ENCODE results near the gene PIGP. TPM values are rescaled to one million over a fixed set of nuclear protein-coding genes. Genes with fewer than 3 reads are reported as not detected.
"Not testable (repeated sequence)": the region's sequence is repeated elsewhere in the genome, so short reads cannot be mapped to it uniquely, and the experiment has no call there.

PIGP gene
- total RNA-seq, 2 experiments from 2014 or later, result 17.2 TPM

GRCh38 chr21:37047079-37047478 lies 25.8 kb downstream of the PIGP start:
- H3K9me3 Mint-ChIP-seq, result no peaks in the 10 kb centered on the region
- H3K27ac Mint-ChIP-seq, result no peak overlapping the region
- no peaks in the 10 kb centered on the region for H3K36me3 Mint-ChIP-seq (ENCODE audit: low read depth)
- H3K4me1 Mint-ChIP-seq, result peaks cover 13% of the 10 kb centered on the region
- POLR2A ChIA-PET, result no interaction called here
- no peak for DNase-seq
- peaks cover 11% of the 10 kb centered on the region for H3K27me3 Mint-ChIP-seq
- no peak overlapping the region for H3K4me3 Mint-ChIP-seq
- CTCF ChIA-PET, result no interaction called here

- peaks cover 8% of the 10 kb centered on the region for H3K27me3 Mint-ChIP-seq
- H3K36me3 Mint-ChIP-seq (ENCODE audit: low read depth), result no peaks in the 10 kb centered on the region
- H3K27ac Mint-ChIP-seq, result no peak overlapping the region
- peaks cover 13% of the 10 kb centered on the region for H3K4me1 Mint-ChIP-seq
- CTCF ChIA-PET, result no interaction called here
- POLR2A ChIA-PET, result no interaction called here
- no peaks in the 10 kb centered on the region for H3K9me3 Mint-ChIP-seq
- DNase-seq, result no peak
- H3K4me3 Mint-ChIP-seq, result no peak overlapping the region
Measured at GRCh38 chr21:37045556-37045955, 27.3 kb downstream of the PIGP start.

- no peak overlapping the region for H3K4me3 Mint-ChIP-seq
- peaks cover 13% of the 10 kb centered on the region for H3K4me1 Mint-ChIP-seq
- CTCF ChIA-PET, result no interaction called here
- H3K9me3 Mint-ChIP-seq, result no peaks in the 10 kb centered on the region
- H3K27ac Mint-ChIP-seq, result no peak overlapping the region
- POLR2A ChIA-PET, result no interaction called here
- H3K27me3 Mint-ChIP-seq, result peaks cover 8% of the 10 kb centered on the region
- no peaks in the 10 kb centered on the region for H3K36me3 Mint-ChIP-seq (ENCODE audit: low read depth)
- DNase-seq, result peak; percentile 32
Measured at GRCh38 chr21:37045149-37045548, 27.7 kb downstream of the PIGP start.

GRCh38 chr21:37044643-37045042 lies 28.2 kb downstream of the PIGP start:
- Mint-ChIP-seq H3K4me3 (no peak overlapping the region), H3K36me3 (ENCODE audit: low read depth) (no peaks in the 10 kb centered on the region), H3K27me3 (peaks cover 6% of the 10 kb centered on the region), H3K9me3 (no peaks in the 10 kb centered on the region), H3K27ac (no peak overlapping the region), H3K4me1 (peaks cover 13% of the 10 kb centered on the region)
- no peak for DNase-seq
- ChIA-PET POLR2A (no interaction called here), CTCF (no interaction called here)

- CTCF ChIA-PET, result no interaction called here
Measured at GRCh38 chr21:37043818-37044217, 29.1 kb downstream of the PIGP start.

GRCh38 chr21:37041706-37042271 lies 31.1 kb downstream of the PIGP start:
- Mint-ChIP-seq H3K9me3 (no peaks in the 10 kb centered on the region), H3K27me3 (peaks cover 4% of the 10 kb centered on the region), H3K36me3 (ENCODE audit: low read depth) (no peaks in the 10 kb centered on the region), H3K4me1 (peaks cover 13% of the 10 kb centered on the region), H3K4me3 (no peak overlapping the region), H3K27ac (no peak overlapping the region)
- ChIA-PET CTCF (no interaction called here), POLR2A (no interaction called here)
- no peak for DNase-seq

More at GRCh38 chr21:37043818-37044217, 29.1 kb downstream of the PIGP start:
- Mint-ChIP-seq H3K27me3 (peaks cover 6% of the 10 kb centered on the region), H3K4me1 (peaks cover 13% of the 10 kb centered on the region), H3K36me3 (ENCODE audit: low read depth) (no peaks in the 10 kb centered on the region), H3K9me3 (no peaks in the 10 kb centered on the region), H3K27ac (no peak overlapping the region), H3K4me3 (no peak overlapping the region)
- POLR2A ChIA-PET, result no interaction called here
- DNase-seq, result no peak

- Mint-ChIP-seq H3K9me3 (no peaks in the 10 kb centered on the region), H3K27me3 (peaks cover 6% of the 10 kb centered on the region), H3K27ac (no peak overlapping the region), H3K4me1 (peaks cover 7% of the 10 kb centered on the region), H3K4me3 (no peak overlapping the region), H3K36me3 (ENCODE audit: low read depth) (no peaks in the 10 kb centered on the region)
- no peak for DNase-seq
- ChIA-PET CTCF (interaction anchor here (1.3 kb wide), 1 partner anchor 9 kb away, joined by 3 read pairs; no protein-coding TSS in a partner anchor), POLR2A (no interaction called here)
Measured at GRCh38 chr21:37040212-37040611, 32.7 kb downstream of the PIGP start.

- POLR2A ChIA-PET, result no interaction called here
- H3K9me3 Mint-ChIP-seq, result no peaks in the 10 kb centered on the region
- no peak overlapping the region for H3K27ac Mint-ChIP-seq
- H3K36me3 Mint-ChIP-seq (ENCODE audit: low read depth), result no peaks in the 10 kb centered on the region
- peaks cover 6% of the 10 kb centered on the region for H3K27me3 Mint-ChIP-seq
- no peak overlapping the region for H3K4me3 Mint-ChIP-seq
- CTCF ChIA-PET, result interaction anchor here (1.3 kb wide), 1 partner anchor 9 kb away, joined by 3 read pairs; no protein-coding TSS in a partner anchor
- no peak for DNase-seq
- H3K4me1 Mint-ChIP-seq, result no peaks in the 10 kb centered on the region
Measured at GRCh38 chr21:37039411-37040075, 33.3 kb downstream of the PIGP start.

GRCh38 chr21:37036177-37036576 lies 36.7 kb downstream of the PIGP start:
- H3K36me3 Mint-ChIP-seq (ENCODE audit: low read depth), result no peaks in the 10 kb centered on the region
- POLR2A ChIA-PET, result no interaction called here

GRCh38 chr21:37034394-37034793 lies 38.5 kb downstream of the PIGP start:
- H3K9me3 Mint-ChIP-seq; H3K4me1 Mint-ChIP-seq; H3K27ac Mint-ChIP-seq; POLR2A ChIA-PET; DNase-seq; CTCF ChIA-PET; H3K36me3 Mint-ChIP-seq (ENCODE audit: low read depth); H3K4me3 Mint-ChIP-seq: not testable (repeated sequence)
- H3K27me3 Mint-ChIP-seq, result peaks cover 11% of the 10 kb centered on the region

More at GRCh38 chr21:37036177-37036576, 36.7 kb downstream of the PIGP start:
- CTCF ChIA-PET, result no interaction called here
- no peak for DNase-seq
- Mint-ChIP-seq H3K4me1 (peaks cover 2% of the 10 kb centered on the region), H3K27ac (no peak overlapping the region), H3K9me3 (no peaks in the 10 kb centered on the region), H3K27me3 (peaks cover 11% of the 10 kb centered on the region), H3K4me3 (no peak overlapping the region)

GRCh38 chr21:37032877-37033471 lies 39.9 kb downstream of the PIGP start:
- Mint-ChIP-seq H3K27me3 (peaks cover 11% of the 10 kb centered on the region), H3K9me3 (no peaks in the 10 kb centered on the region), H3K36me3 (ENCODE audit: low read depth) (no peaks in the 10 kb centered on the region)

GRCh38 chr21:37032293-37032692 lies 40.6 kb downstream of the PIGP start:
- Mint-ChIP-seq H3K9me3 (no peaks in the 10 kb centered on the region), H3K27ac (no peak overlapping the region), H3K4me1 (peaks cover 2% of the 10 kb centered on the region), H3K4me3 (no peak overlapping the region), H3K36me3 (ENCODE audit: low read depth) (no peaks in the 10 kb centered on the region), H3K27me3 (peaks cover 9% of the 10 kb centered on the region)
- POLR2A ChIA-PET, result no interaction called here
- CTCF ChIA-PET, result interaction anchor here (0.6 kb wide), 1 partner anchor 300 kb away, joined by 3 read pairs; no protein-coding TSS in a partner anchor
- DNase-seq, result no peak

More at GRCh38 chr21:37032877-37033471, 39.9 kb downstream of the PIGP start:
- Mint-ChIP-seq H3K4me1 (peaks cover 2% of the 10 kb centered on the region), H3K4me3 (no peak overlapping the region), H3K27ac (no peak overlapping the region)
- CTCF ChIA-PET, result no interaction called here
- DNase-seq, result no peak
- POLR2A ChIA-PET, result no interaction called here

- no peak for DNase-seq
- ChIA-PET POLR2A (interaction anchor here (0.7 kb wide), 1 partner anchor 219 kb away, joined by 3 read pairs; no protein-coding TSS in a partner anchor), CTCF (no interaction called here)
- Mint-ChIP-seq H3K27ac (no peak overlapping the region), H3K9me3 (no peaks in the 10 kb centered on the region), H3K27me3 (peaks cover 7% of the 10 kb centered on the region), H3K36me3 (ENCODE audit: low read depth) (no peaks in the 10 kb centered on the region), H3K4me1 (peaks cover 2% of the 10 kb centered on the region), H3K4me3 (no peak overlapping the region)
Measured at GRCh38 chr21:37030864-37031263, 42.0 kb downstream of the PIGP start.

GRCh38 chr21:37028570-37028969 lies 44.3 kb downstream of the PIGP start:
- ChIA-PET CTCF (no interaction called here), POLR2A (no interaction called here)
- DNase-seq, result no peak
- Mint-ChIP-seq H3K27me3 (peaks cover 7% of the 10 kb centered on the region), H3K27ac (no peak overlapping the region), H3K36me3 (ENCODE audit: low read depth) (no peaks in the 10 kb centered on the region), H3K4me3 (no peak overlapping the region), H3K4me1 (peaks cover 2% of the 10 kb centered on the region), H3K9me3 (no peaks in the 10 kb centered on the region)
